ENCODE results near the gene TMEM87B. TPM values are rescaled to one million over a fixed set of nuclear protein-coding genes. Genes with fewer than 3 reads are reported as not detected.

TMEM87B gene
- total and polyA plus RNA-seq, 2 of the 8 experiments (the other 6 are each of a cell fraction or from before 2014, with no cell fraction given), result 7.2 to 9.0 TPM

DNA sequence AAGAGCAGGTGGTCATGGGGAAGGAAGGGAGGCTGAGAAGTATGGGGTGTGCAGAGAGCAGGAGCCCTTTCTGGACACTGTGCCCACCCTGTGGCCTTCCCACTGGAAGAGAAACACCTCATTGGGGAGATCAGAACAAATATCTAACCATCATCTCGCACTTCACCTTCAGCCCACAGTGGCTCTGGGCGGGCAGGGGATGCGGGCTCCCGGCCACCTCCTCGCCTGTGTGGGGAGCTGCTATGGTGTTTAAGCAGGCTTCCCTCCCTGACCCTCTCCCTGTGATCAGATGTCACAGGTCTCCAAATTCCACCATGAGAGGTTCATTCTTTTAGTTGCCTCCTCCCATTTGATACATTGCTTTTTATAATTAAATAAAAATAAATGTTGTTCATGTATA lies 88.1 kb downstream of the TMEM87B start:
- Histone ChIP-seq H3K79me1 (ENCODE audit: low read depth, low read length) (no peaks in the 10 kb centered on the region), H3K4me3 (ENCODE audit: extremely low read depth in 1 of 4, insufficient read depth in 2 of 4, low read depth in 3 of 4, low read length in 4 of 4) (no peak overlapping the region), H3K9me3 (ENCODE audit: insufficient read depth in 2 of 2, low read depth in 1 of 2, low read length in 1 of 2) (no peaks in the 10 kb centered on the region), H2BK12ac (ENCODE audit: low read depth, low read length) (no peak overlapping the region), H4K8ac (ENCODE audit: extremely low read depth, insufficient read depth, low read length) (no peak overlapping the region), H2AK5ac (ENCODE audit: low read depth, low read length) (no peak overlapping the region), H3K14ac (ENCODE audit: insufficient read length) (no peak overlapping the region), H3K23me2 (ENCODE audit: low read depth, low read length) (peaks cover 4% of the 10 kb centered on the region; the same call in 1 of the 2 replicates), H4K5ac (ENCODE audit: insufficient read length, low read depth, low read length) (no peak overlapping the region), H3K23ac (ENCODE audit: insufficient read length) (no peak overlapping the region), H3K36me3 (ENCODE audit: control insufficient read depth in 2 of 4, insufficient read depth in 4 of 4, low read length in 3 of 4) (no peaks in the 10 kb centered on the region), H3K27me3 (replicated peaks in 1 of 4; ENCODE audit: control insufficient read depth in 3 of 4, extremely low read depth in 1 of 4, insufficient read depth in 3 of 4, low read length in 3 of 4) (peaks cover 16 to 43% (median 29%) of the 10 kb centered on the region in 4 experiments), H3K4me1 (replicated peaks in 1 of 4; ENCODE audit: control insufficient read depth in 3 of 4, insufficient read depth in 4 of 4, low read length in 3 of 4) (peaks cover 0 to 6% (median 1%) of the 10 kb centered on the region in 4 experiments; a peak in 2 of 7 replicates), H3K56ac (replicated peaks; ENCODE audit: insufficient read length, low read depth, low read length) (no peak overlapping the region), H4K20me1 (replicated peaks in 1 of 2; ENCODE audit: control insufficient read depth in 1 of 2, insufficient read depth in 2 of 2, low read length in 2 of 2) (peaks cover 0 to 2% of the 10 kb centered on the region in 2 experiments), H3K9ac (replicated peaks in 1 of 4; ENCODE audit: extremely low read depth in 1 of 4, low read depth in 3 of 4, low read length in 3 of 4) (no peak overlapping the region), H3K27ac (ENCODE audit: low read depth, low read length) (no peak overlapping the region), H3K4ac (replicated peaks; ENCODE audit: insufficient read length, low read depth, low read length) (no peak overlapping the region), H2BK20ac (ENCODE audit: low read length) (no peak overlapping the region), H2BK120ac (replicated peaks; ENCODE audit: low read depth, low read length) (no peak overlapping the region), H2AFZ (ENCODE audit: low read length) (no peak overlapping the region), H3K79me2 (ENCODE audit: control insufficient read depth in 1 of 2, insufficient read depth in 2 of 2, low read length in 2 of 2) (no peaks in the 10 kb centered on the region), H3K4me2 (ENCODE audit: insufficient read depth in 1 of 2, low read depth in 2 of 2, low read length in 2 of 2) (no peak overlapping the region), H2BK5ac (ENCODE audit: low read depth, low read length) (no peak overlapping the region), H2BK15ac (ENCODE audit: low read length) (no peak overlapping the region), H3K18ac (ENCODE audit: extremely low read depth, low read length) (no peak overlapping the region), H4K91ac (replicated peaks; ENCODE audit: insufficient read length, low read length) (no peak overlapping the region)
- POLR2A ChIA-PET (ENCODE audit: partially characterized antibody), result no interaction called here
- CTCF ChIA-PET (ENCODE audit: partially characterized antibody), result interaction anchor here (1.2 kb wide), 1 partner anchor 12 kb away, joined by 3 read pairs; no protein-coding TSS in a partner anchor
- FAIRE-seq (no peak), DNase-seq (ENCODE audit: low read depth in 1 of 2, low spot score in 2 of 2) (no peak)
- WGBS, 2 experiments (ENCODE audit: extremely low coverage in 1 of 2, insufficient coverage in 1 of 2, insufficient read length in 1 of 2, insufficient replicate concordance in 2 of 2, low coverage in 1 of 2, low lambda C conversion rate in 2 of 2, missing lambda C conversion rate in 1 of 2), result 96% methylated on average over 5 of the region's 5 CpGs; no CpG with 5 or more reads in 1 of the 2 experiments
- no peak for TF ChIP-seq EZH2 (IDR thresholded peaks at IDR 0.05; ENCODE audit: low read depth, low read length, severe bottlenecking)
- no peak for TF ChIP-seq SAP30 (IDR thresholded peaks at IDR 0.05; ENCODE audit: insufficient read depth, insufficient replicate concordance, low read length)
- TF ChIP-seq RNF2 (IDR thresholded peaks at IDR 0.05; ENCODE audit: borderline replicate concordance, low read depth, low read length, missing control alignments, poor library complexity, severe bottlenecking), result no peak
- TF ChIP-seq KDM4A (IDR thresholded peaks at IDR 0.05; ENCODE audit: low read depth, low read length, severe bottlenecking), result no peak
- no peak for TF ChIP-seq RXRA (IDR thresholded peaks at IDR 0.05; ENCODE audit: insufficient read depth, low read depth, low read length)
- no peak for TF ChIP-seq USF2 (IDR thresholded peaks at IDR 0.05; ENCODE audit: low read length)

All from H1 (cell line).